Cardiac fibroblast (primary cell): ENCODE measurements around the gene MYMK.

Source experiments
- DNase-seq, 2 donors: peaks; one replicate each; pipeline versions ENCODE4 v3.0.0 to v3.0.0-alpha.2; 2010; ENCODE audit warnings: low read depth in 2 of 2
- H3K4me3 ChIP-seq, 2 donors: replicated peaks in 1 of 2; 1 replicate in 1 of 2; 2 replicates in 1 of 2; pipeline ENCODE4 v1.5.1; 2011; ENCODE audit warnings: low read depth in 2 of 2, low read length in 2 of 2, mild to moderate bottlenecking in 2 of 2, moderate library complexity in 1 of 2
- TF ChIP-seq, protein P1 (sequence below): IDR thresholded peaks from one replicate; pipeline ENCODE4 v1.5.1; 2011; ENCODE audit warnings: low read depth, mild to moderate bottlenecking, low read length, inconsistent platforms

Gene MYMK

GRCh38 chr9:133490201-133490681, 34.5 kb downstream of the MYMK start:
- DNase-seq = no peak
- TF ChIP-seq, protein P1, sequence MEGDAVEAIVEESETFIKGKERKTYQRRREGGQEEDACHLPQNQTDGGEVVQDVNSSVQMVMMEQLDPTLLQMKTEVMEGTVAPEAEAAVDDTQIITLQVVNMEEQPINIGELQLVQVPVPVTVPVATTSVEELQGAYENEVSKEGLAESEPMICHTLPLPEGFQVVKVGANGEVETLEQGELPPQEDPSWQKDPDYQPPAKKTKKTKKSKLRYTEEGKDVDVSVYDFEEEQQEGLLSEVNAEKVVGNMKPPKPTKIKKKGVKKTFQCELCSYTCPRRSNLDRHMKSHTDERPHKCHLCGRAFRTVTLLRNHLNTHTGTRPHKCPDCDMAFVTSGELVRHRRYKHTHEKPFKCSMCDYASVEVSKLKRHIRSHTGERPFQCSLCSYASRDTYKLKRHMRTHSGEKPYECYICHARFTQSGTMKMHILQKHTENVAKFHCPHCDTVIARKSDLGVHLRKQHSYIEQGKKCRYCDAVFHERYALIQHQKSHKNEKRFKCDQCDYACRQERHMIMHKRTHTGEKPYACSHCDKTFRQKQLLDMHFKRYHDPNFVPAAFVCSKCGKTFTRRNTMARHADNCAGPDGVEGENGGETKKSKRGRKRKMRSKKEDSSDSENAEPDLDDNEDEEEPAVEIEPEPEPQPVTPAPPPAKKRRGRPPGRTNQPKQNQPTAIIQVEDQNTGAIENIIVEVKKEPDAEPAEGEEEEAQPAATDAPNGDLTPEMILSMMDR = no peak
- H3K4me3 ChIP-seq = no peak overlapping the region

- TF ChIP-seq, protein P1 = no peak
- H3K4me3 ChIP-seq = no peak overlapping the region
- DNase-seq = no peak
Observed at GRCh38 chr9:133489253-133490190, 35.2 kb downstream of the MYMK start.

DNA sequence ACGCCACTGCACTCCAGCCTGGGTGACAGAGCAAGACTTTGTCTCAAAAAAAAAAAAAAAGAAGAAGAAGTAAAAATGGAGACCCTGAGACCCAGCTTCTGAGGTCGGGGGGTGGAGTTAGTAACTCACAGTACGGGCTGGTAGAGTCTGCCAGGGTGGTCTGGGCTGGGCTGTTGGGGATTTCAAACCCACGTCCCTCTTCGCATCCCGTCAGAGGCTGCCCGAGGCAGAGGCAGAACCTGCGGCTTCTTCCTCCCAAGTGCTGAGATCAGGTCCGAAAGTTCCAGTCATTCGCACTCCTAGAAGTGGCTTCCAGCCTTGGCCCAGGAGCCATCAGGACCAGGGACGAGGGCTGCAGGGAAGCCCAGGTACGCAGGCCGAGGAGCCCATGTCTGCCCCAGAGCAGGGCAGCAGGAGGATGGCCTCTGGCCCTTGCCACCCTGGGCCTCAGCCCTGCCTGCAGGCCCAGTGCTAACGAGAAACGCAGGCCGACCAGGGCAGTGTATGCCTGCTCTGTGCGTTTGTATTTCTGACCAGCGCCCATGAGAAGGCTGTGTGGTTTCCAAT, 36.0 kb downstream of the MYMK start:
- DNase-seq = no peak
- TF ChIP-seq, protein P1 = no peak
- no peak overlapping the region for H3K4me3 ChIP-seq

DNA sequence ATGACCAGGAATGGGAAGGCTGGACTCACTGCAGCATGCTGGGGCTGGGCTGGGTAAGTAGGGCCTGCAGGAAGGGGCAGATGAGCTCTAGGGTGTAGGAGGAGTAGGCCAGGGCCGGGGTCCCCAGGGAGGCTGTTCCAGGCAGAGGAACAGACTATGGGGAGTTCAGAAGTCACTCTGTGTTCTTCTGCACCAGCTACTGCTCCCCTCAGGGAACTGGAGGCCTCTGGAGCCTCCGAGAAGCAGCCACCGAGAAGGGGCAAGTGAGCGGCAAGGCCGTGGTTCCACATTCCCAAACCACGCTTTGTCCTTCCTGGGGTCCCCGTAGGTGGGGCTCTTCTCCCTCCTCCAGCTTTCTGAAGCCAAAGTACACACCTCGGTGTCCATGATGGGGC, 37.4 kb downstream of the MYMK start:
- DNase-seq = no peak
- H3K4me3 ChIP-seq = no peak overlapping the region
- TF ChIP-seq, protein P1 = no peak

- H3K4me3 ChIP-seq = no peak overlapping the region
- TF ChIP-seq, protein P1 = no peak
- DNase-seq = no peak
Observed at GRCh38 chr9:133485531-133486260, 39.1 kb downstream of the MYMK start.

- DNase-seq = no peak
- no peak overlapping the region for H3K4me3 ChIP-seq
- TF ChIP-seq, protein P1 = no peak
Observed at GRCh38 chr9:133484671-133485437, 39.9 kb downstream of the MYMK start.
